Tibial nerve (tissue), 4 donors: ENCODE measurements around the gene RASSF5. TPM values are rescaled to one million over a fixed set of nuclear protein-coding genes. Genes with fewer than 3 reads are reported as not detected.

Experiments used
- DNase-seq, 2 donors: peaks; one replicate each; pipeline ENCODE4 v3.0.0-alpha.2; 2019; ENCODE audit warnings: low spot score in 2 of 2
- H3K27ac ChIP-seq, 4 donors: fragments of 200-600 bp; sonication (generic) in 3 of 4; one replicate each; pipeline ENCODE4 v1.5.1; 2017 to 2019; ENCODE audit warnings: mild to moderate bottlenecking in 1 of 4
- H3K27me3 ChIP-seq, 2 donors: fragments of 200-600 bp; sonication (generic) in 1 of 2; one replicate each; pipeline versions ENCODE4 v1.5.1 to v1.6.0; 2017 to 2019
- H3K36me3 ChIP-seq, 3 donors: fragments of 200-600 bp; sonication (generic); one replicate each; pipeline ENCODE4 v1.5.1; 2018 to 2019
- H3K4me1 ChIP-seq, 4 donors: fragments of 200-600 bp; sonication (generic) in 3 of 4; one replicate each; pipeline ENCODE4 v1.5.1; 2017 to 2019
- H3K4me3 ChIP-seq, 4 donors: fragments of 200-600 bp; sonication (generic) in 3 of 4; one replicate each; pipeline ENCODE4 v1.5.1; 2017 to 2019; ENCODE audit warnings: mild to moderate bottlenecking in 1 of 4, moderate library complexity in 1 of 4
- H3K9me3 ChIP-seq, 4 donors: fragments of 200-600 bp; sonication (generic) in 3 of 4; one replicate each; pipeline ENCODE4 v1.5.1; 2017 to 2019
- EP300 ChIP-seq, 2 donors: sonication (generic); formaldehyde crosslinking; IDR thresholded peaks; one replicate each; pipeline ENCODE4 v1.6.1; 2017; ENCODE audit warnings: antibody characterized with exemption in 2 of 2, mild to moderate bottlenecking in 1 of 2
- POLR2A ChIP-seq, 2 donors: fragments of 450-650 bp; IDR thresholded peaks; one replicate each; pipeline ENCODE4 v1.6.1; 2017; ENCODE audit warnings: antibody characterized with exemption in 2 of 2, mild to moderate bottlenecking in 2 of 2, moderate library complexity in 2 of 2
- WGBS, 2 donors: methylation state at CpG; one replicate each; pipeline ENCODE4 v1.1.5; 2018; 5-methylcytosine and 5-hydroxymethylcytosine counted together
- total RNA-seq, 4 donors: library from RNA; depleted of rRNA; stranded (reverse); fragments of >200 nt; gene quantifications; one replicate each; pipeline ENCODE4 v1.1.0, GENCODE V29; 2016
- TF ChIP-seq, protein P1 (sequence below), 5 experiments: fragments of 200-600 bp in 3 of 5; fragments of 450-650 bp in 2 of 5; sonication (generic) in 3 of 5; IDR thresholded peaks; one replicate each; pipeline ENCODE4 v1.5.1; 2016 to 2019; ENCODE audit warnings: antibody characterized with exemption in 5 of 5, mild to moderate bottlenecking in 3 of 5, moderate library complexity in 2 of 5

The RASSF5 gene
- total RNA-seq, 4 donors from 2014 or later: 24.0 to 32.9 (median 30.2) TPM

DNA sequence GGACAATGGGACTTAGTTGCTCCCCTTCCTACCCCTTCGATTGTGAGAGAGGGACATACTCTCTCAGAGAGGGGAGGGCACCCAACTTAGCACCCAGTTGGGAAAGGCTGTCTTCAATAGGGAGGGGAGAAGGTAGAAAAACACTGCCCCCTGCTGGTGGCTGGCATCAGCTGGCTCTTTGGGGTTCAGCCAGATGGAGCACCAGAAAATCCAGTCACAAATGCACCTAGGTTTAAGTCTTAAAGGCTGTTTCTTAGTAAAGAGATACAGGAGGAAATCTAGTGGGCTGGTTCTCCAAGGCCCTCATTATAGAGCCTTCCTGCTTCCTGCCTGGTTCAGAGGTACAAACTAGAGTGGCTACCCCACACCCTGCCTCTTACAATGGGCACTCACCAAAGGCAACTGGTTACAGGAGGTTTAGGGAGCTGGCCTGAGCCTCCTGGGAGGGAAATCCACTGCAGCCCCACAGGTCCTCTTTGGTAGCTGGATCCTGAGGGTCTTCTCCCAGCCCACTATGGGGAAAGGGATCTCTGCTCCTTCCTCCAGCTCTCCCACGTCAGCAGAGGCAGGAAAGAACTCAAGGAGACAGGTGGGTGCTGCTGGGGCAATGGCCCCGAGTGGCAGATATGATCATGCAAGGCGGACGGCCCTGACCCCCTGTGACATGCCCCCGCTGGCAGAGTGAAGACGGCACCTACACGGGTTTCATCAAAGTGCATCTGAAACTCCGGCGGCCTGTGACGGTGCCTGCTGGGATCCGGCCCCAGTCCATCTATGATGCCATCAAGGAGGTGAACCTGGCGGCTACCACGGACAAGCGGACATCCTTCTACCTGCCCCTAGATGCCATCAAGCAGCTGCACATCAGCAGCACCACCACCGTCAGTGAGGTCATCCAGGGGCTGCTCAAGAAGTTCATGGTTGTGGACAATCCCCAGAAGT, 76.6 kb downstream of the RASSF5 start:
- H3K27ac ChIP-seq: peak overlapping the region in 1 of 4 donors; percentile 49
- H3K27me3 ChIP-seq: no peaks in the 10 kb centered on the region
- H3K4me3 ChIP-seq: no peak overlapping the region
- DNase-seq: peak; percentile 70 to 86
- TF ChIP-seq, protein P1, sequence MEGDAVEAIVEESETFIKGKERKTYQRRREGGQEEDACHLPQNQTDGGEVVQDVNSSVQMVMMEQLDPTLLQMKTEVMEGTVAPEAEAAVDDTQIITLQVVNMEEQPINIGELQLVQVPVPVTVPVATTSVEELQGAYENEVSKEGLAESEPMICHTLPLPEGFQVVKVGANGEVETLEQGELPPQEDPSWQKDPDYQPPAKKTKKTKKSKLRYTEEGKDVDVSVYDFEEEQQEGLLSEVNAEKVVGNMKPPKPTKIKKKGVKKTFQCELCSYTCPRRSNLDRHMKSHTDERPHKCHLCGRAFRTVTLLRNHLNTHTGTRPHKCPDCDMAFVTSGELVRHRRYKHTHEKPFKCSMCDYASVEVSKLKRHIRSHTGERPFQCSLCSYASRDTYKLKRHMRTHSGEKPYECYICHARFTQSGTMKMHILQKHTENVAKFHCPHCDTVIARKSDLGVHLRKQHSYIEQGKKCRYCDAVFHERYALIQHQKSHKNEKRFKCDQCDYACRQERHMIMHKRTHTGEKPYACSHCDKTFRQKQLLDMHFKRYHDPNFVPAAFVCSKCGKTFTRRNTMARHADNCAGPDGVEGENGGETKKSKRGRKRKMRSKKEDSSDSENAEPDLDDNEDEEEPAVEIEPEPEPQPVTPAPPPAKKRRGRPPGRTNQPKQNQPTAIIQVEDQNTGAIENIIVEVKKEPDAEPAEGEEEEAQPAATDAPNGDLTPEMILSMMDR (IDR thresholded peaks at IDR 0.05): peak; percentile 76 to 90 (median 88)
- no peak for TF ChIP-seq POLR2A (IDR thresholded peaks at IDR 0.05)
- TF ChIP-seq EP300 (IDR thresholded peaks at IDR 0.05): peak in 1 of 2 donors; percentile 23
- no peaks in the 10 kb centered on the region for H3K9me3 ChIP-seq
- H3K36me3 ChIP-seq: peaks cover 0 to 52% (median 9%) of the 10 kb centered on the region in 3 donors
- 78 to 86% methylated on average over 14 of the region's 16 CpGs for WGBS, 2 donors
- peaks cover 0 to 37% (median 15%) of the 10 kb centered on the region in 4 donors for H3K4me1 ChIP-seq

DNA sequence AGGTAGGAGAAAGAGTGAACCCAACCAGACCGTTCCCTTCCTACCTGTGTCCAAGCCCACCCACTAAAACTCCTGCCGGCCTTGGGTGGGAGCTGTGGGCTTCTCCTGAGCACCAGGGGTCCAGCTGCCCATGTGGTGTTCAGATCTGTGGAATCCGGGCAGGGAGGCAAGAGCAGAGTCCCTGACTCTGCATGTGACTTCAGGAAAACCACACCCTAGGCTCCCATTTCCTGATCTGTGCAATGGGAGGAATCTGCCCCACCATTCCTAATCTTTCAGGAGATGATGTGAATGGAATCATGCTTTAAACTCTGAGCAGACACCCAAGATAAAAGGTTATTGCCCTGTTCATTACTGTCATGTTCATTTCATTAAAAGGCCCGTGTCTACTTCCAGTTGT, 77.4 kb downstream of the RASSF5 start:
- no peak for TF ChIP-seq POLR2A (IDR thresholded peaks at IDR 0.05)
- TF ChIP-seq, protein P1 (IDR thresholded peaks at IDR 0.05): no peak
- TF ChIP-seq EP300 (IDR thresholded peaks at IDR 0.05): no peak
- Histone ChIP-seq H3K27ac (no peak overlapping the region), H3K4me1 (peaks cover 0 to 39% (median 19%) of the 10 kb centered on the region in 4 donors), H3K4me3 (no peak overlapping the region), H3K27me3 (no peaks in the 10 kb centered on the region), H3K9me3 (no peaks in the 10 kb centered on the region), H3K36me3 (peaks cover 0 to 55% (median 9%) of the 10 kb centered on the region in 3 donors)
- WGBS, 2 donors: 67 to 82% methylated on average over 4 of the region's 4 CpGs
- no peak for DNase-seq

DNA sequence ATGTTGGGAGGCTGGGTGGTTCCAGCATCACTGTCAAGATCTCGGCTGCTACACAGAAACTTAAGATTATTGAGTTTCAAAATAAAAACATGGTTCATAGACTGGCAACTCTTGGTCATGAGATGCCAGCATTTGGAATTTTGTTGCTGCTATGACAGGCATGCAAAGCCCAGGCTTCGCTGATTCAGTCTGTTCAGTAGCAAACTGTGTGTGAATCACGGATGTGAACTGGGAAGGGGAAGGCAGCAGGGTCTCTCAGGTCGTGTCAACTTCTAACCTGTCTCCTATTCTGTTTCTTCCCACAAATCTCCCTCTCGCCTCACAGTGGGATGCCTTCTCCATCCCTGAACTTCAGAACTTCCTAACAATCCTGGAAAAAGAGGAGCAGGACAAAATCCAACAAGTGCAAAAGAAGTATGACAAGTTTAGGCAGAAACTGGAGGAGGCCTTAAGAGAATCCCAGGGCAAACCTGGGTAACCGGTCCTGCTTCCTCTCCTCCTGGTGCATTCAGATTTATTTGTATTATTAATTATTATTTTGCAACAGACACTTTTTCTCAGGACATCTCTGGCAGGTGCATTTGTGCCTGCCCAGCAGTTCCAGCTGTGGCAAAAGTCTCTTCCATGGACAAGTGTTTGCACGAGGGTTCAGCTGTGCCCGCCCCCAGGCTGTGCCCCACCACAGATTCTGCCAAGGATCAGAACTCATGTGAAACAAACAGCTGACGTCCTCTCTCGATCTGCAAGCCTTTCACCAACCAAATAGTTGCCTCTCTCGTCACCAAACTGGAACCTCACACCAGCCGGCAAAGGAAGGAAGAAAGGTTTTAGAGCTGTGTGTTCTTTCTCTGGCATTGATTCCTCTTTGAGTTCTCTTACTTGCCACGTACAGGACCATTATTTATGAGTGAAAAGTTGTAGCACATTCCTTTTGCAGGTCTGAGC, 79.4 kb downstream of the RASSF5 start:
- Histone ChIP-seq H3K27ac (peak overlapping the region in 1 of 4 donors; percentile 20), H3K27me3 (no peaks in the 10 kb centered on the region), H3K9me3 (no peaks in the 10 kb centered on the region), H3K4me3 (no peak overlapping the region), H3K36me3 (peaks cover 0 to 71% (median 9%) of the 10 kb centered on the region in 3 donors), H3K4me1 (peaks cover 0 to 54% (median 29%) of the 10 kb centered on the region in 4 donors)
- DNase-seq: no peak
- TF ChIP-seq EP300 (IDR thresholded peaks at IDR 0.05) (no peak), POLR2A (IDR thresholded peaks at IDR 0.05) (no peak)
- TF ChIP-seq, protein P1 (IDR thresholded peaks at IDR 0.05): no peak
- WGBS, 2 donors: 66 to 72% methylated on average over 13 of the region's 13 CpGs

DNA sequence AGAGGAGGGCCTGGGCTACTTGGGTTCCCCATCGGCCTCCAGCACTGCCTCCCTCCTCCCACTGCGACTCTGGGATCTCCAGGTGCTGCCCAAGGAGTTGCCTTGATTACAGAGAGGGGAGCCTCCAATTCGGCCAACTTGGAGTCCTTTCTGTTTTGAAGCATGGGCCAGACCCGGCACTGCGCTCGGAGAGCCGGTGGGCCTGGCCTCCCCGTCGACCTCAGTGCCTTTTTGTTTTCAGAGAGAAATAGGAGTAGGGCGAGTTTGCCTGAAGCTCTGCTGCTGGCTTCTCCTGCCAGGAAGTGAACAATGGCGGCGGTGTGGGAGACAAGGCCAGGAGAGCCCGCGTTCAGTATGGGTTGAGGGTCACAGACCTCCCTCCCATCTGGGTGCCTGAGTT, 80.6 kb downstream of the RASSF5 start:
- H3K4me3 ChIP-seq: no peak overlapping the region
- no peaks in the 10 kb centered on the region for H3K9me3 ChIP-seq
- peaks cover 0 to 82% (median 19%) of the 10 kb centered on the region in 3 donors for H3K36me3 ChIP-seq
- H3K4me1 ChIP-seq: peaks cover 0 to 53% (median 29%) of the 10 kb centered on the region in 4 donors
- 63 to 69% methylated on average over 14 of the region's 14 CpGs for WGBS, 2 donors
- no peak for DNase-seq
- peak overlapping the region in 3 of 4 donors; percentile 22 to 70 (median 60) for H3K27ac ChIP-seq
- no peaks in the 10 kb centered on the region for H3K27me3 ChIP-seq
- TF ChIP-seq POLR2A (IDR thresholded peaks at IDR 0.05): no peak
- TF ChIP-seq, protein P1 (IDR thresholded peaks at IDR 0.05): no peak
- TF ChIP-seq EP300 (IDR thresholded peaks at IDR 0.05): no peak
